Non-pigmented ciliary epithelial cell (primary cell): ENCODE data around the gene TRANK1.

Experiments used
- DNase-seq: peaks from one replicate; pipeline ENCODE4 v3.0.0-alpha.2; 2010; ENCODE audit warnings: low read depth

The TRANK1 gene

GRCh38 chr3:36843065-36844051 is 101.5 kb downstream of the TRANK1 start:
- no peak for DNase-seq

GRCh38 chr3:36842275-36842674 is 102.6 kb downstream of the TRANK1 start:
- no peak for DNase-seq

- no peak for DNase-seq
Observed at GRCh38 chr3:36840453-36840921, 104.4 kb downstream of the TRANK1 start.

GRCh38 chr3:36837089-36837488 is 107.8 kb downstream of the TRANK1 start:
- no peak for DNase-seq

- DNase-seq, result no peak
Observed at GRCh38 chr3:36833160-36833814, 111.6 kb downstream of the TRANK1 start.

- no peak for DNase-seq
Observed at GRCh38 chr3:36832406-36832805, 112.4 kb downstream of the TRANK1 start.

- DNase-seq, result no peak
Observed at GRCh38 chr3:36827133-36827532, 117.7 kb downstream of the TRANK1 start.

- DNase-seq, result no peak
Observed at GRCh38 chr3:36826240-36826639, 118.6 kb downstream of the TRANK1 start.

- no peak for DNase-seq
Observed at GRCh38 chr3:36824443-36824842, 120.4 kb downstream of the TRANK1 start.

GRCh38 chr3:36823806-36824205 is 121.0 kb downstream of the TRANK1 start:
- no peak for DNase-seq

GRCh38 chr3:36820083-36820482 is 124.8 kb downstream of the TRANK1 start:
- no peak for DNase-seq

GRCh38 chr3:36817806-36818533 is 126.9 kb downstream of the TRANK1 start:
- no peak for DNase-seq

GRCh38 chr3:36815375-36815774 is 129.5 kb downstream of the TRANK1 start:
- DNase-seq, result no peak

- no peak for DNase-seq
Observed at GRCh38 chr3:36814776-36815175, 130.1 kb downstream of the TRANK1 start.

GRCh38 chr3:36814066-36814717 is 130.7 kb downstream of the TRANK1 start:
- DNase-seq, result no peak

- no peak for DNase-seq
Observed at GRCh38 chr3:36813305-36813704, 131.5 kb downstream of the TRANK1 start.

GRCh38 chr3:36812240-36812639 is 132.6 kb downstream of the TRANK1 start:
- DNase-seq, result no peak

- no peak for DNase-seq
Observed at GRCh38 chr3:36811768-36812167, 133.1 kb downstream of the TRANK1 start.

GRCh38 chr3:36804295-36805055 is 140.4 kb downstream of the TRANK1 start:
- DNase-seq, result no peak

- DNase-seq, result no peak
Observed at GRCh38 chr3:36803091-36803791, 141.6 kb downstream of the TRANK1 start.
